ENCODE measurements around the gene TMEM198. TPM values are rescaled to one million over a fixed set of nuclear protein-coding genes. Genes with fewer than 3 reads are reported as not detected.

Gene TMEM198
- total and polyA plus RNA-seq, 9 of the 15 experiments (the other 6 are each of a cell fraction or from before 2014, with no cell fraction given): 0.03 to 3.8 (median 1.0) TPM

DNA sequence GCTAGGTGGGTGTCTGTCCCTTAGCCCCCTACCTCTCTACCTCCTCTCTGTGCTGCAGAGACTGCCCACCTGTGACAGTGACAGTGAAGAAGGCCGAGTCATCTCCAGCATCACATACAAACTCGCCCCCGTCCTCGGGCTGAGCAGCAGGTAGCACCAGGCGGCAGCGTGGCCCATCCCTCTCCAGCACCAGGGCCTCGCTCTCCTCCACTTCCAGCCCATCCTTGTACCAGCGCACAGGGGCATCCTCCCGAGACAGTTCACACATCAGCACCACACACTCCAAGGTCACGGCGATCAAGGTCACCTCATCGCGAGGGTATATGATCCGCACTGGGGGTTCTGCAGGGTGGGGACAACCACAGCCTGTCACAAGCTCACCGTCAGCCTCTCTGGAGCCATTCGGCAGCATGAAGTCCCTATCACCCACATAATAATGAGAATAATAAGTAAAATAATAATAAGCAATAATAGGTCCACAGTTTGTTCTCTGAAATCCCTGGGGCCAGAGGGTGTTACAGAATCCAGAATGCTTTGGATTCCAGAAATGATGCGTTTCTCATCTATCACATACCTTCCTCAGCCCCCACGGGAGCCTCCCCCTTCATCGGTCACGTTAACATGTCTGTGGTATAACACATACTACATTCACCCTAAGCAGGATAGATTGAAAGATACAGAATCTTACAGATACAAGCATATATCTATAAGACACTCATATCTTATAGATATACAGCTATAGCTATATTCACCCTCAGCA is 15.5 kb downstream of the TMEM198 start:
- Histone ChIP-seq H3K4me2 (ENCODE audit: insufficient read depth, low read length) (no peak overlapping the region), H3K27me3 (ENCODE audit: control insufficient read depth in 2 of 2, insufficient read depth in 2 of 2, low read length in 2 of 2) (peaks cover 0 to 8% of the 10 kb centered on the region in 2 experiments; a peak in 3 of 5 replicates), H4K20me1 (replicated peaks; ENCODE audit: control insufficient read depth, insufficient read depth, low read length) (no peaks in the 10 kb centered on the region), H3K4me3 (no peak overlapping the region), H3K9ac (ENCODE audit: insufficient read depth in 1 of 2, low read depth in 2 of 2, low read length in 2 of 2) (no peak overlapping the region; a peak in 1 of 4 replicates), H3K9me3 (replicated peaks; ENCODE audit: control insufficient read depth, insufficient read depth, low read depth, low read length) (no peaks in the 10 kb centered on the region), H3K79me2 (ENCODE audit: control insufficient read depth, insufficient read depth, low read length) (no peaks in the 10 kb centered on the region), H3K36me3 (ENCODE audit: control insufficient read depth, insufficient read depth, low read length) (no peaks in the 10 kb centered on the region), H3K9me1 (ENCODE audit: control insufficient read depth, insufficient read depth, low read length) (no peaks in the 10 kb centered on the region), H3K27ac (ENCODE audit: extremely low read depth, low read depth, low read length) (no peak overlapping the region), H3K4me1 (replicated peaks in 1 of 2; ENCODE audit: control insufficient read depth in 2 of 2, insufficient read depth in 2 of 2, low read length in 2 of 2) (peaks cover 2 to 47% of the 10 kb centered on the region in 2 experiments; a peak in 2 of 5 replicates), H2AFZ (ENCODE audit: low read depth, low read length) (no peak overlapping the region)
- no TSS peak for BruUV-seq (replicated peaks)
- ATAC-seq (no peak), DNase-seq (ENCODE audit: extremely low read depth in 1 of 4, low spot score in 3 of 4) (no peak), FAIRE-seq (no peak)
- intact Hi-C loops (cut with micrococcal nuclease): no loop called here
- CTCF ChIA-PET (ENCODE audit: low intra/inter-chr PET ratio): no interaction called here
- in situ Hi-C loops (cut with MboI): no loop called here
- POLR2A ChIA-PET: interaction anchor here (0.6 to 1.0 kb wide), 3 partner anchors 11 to 69 kb away, joined by 3 to 5 read pairs (median 3); partner anchors contain the start of gene OBSL1
- 34% methylated on average over 9 of the region's 20 CpGs for WGBS (ENCODE audit: insufficient coverage, low coverage, missing lambda C conversion rate)
- TF ChIP-seq SREBF1 (IDR thresholded peaks at IDR 0.05; ENCODE audit: borderline replicate concordance, low read depth, low read length): no peak

DNA sequence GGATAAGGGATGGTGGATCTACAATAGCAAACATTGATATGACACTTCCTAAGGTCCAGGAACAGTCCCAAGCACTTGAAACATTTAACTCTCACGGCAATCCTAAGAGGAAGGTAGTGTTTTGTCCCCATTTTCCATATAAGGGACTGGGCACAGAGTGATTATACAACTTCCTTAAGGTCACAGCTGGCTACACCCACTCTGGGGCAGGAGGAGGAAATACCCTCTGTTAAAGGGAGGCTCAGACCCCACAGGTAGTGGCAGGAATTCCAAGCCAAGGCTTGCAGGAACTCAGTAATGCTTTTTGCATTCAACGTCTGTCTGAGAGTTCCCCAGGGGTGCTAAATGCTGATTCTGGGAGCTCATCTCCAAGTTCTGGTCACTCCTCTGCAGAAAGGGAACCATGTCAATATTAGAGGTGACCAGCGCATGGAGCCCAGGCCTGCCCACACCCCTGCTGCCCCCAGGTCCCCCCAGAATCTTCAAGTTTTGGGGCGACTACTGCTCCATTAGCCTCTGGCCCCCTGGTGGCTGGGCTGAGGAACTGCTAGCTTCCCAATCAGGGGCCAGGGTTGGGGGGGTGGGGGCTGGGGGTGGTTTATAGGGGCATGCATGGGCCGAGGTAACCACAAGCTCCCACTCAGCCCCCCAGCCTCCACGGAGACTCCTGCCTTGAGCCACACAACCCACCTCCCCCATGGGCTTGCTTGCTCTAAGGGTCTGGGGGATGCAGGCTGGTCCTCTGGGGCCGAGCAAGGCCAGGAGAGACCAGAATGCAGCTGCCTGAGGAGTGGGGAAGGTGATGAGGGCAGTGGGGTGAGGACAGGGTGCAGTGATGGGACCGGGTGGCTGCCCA is 16.4 kb downstream of the TMEM198 start:
- H3K79me2 ChIP-seq (ENCODE audit: control insufficient read depth, insufficient read depth, low read length): no peaks in the 10 kb centered on the region
- ChIA-PET POLR2A (interaction anchor here (0.8 to 3.6 kb wide), 3 partner anchors 8 to 12 kb away, joined by 3 to 16 read pairs (median 5); partner anchors contain the start of gene OBSL1), CTCF (ENCODE audit: low intra/inter-chr PET ratio) (no interaction called here)
- no peaks in the 10 kb centered on the region for H4K20me1 ChIP-seq (replicated peaks; ENCODE audit: control insufficient read depth, insufficient read depth, low read length)
- no TSS peak for BruUV-seq (replicated peaks)
- intact Hi-C loops (cut with micrococcal nuclease) (loop anchor here (5.0 kb wide), 1 partner anchor 37 kb away; the partner anchor contains the start of gene STK11IP), in situ Hi-C loops (cut with MboI) (no loop called here)
- ATAC-seq (peak; percentile 72), FAIRE-seq (no peak), DNase-seq (ENCODE audit: extremely low read depth in 1 of 4, low spot score in 3 of 4) (peak in 3 of 4 experiments; percentile 63 to 69 (median 64))
- H3K27me3 ChIP-seq (ENCODE audit: control insufficient read depth in 2 of 2, insufficient read depth in 2 of 2, low read length in 2 of 2): peaks cover 0 to 8% of the 10 kb centered on the region in 2 experiments; a peak in 3 of 5 replicates
- peak overlapping the region; percentile 66 for H2AFZ ChIP-seq (ENCODE audit: low read depth, low read length)
- no peaks in the 10 kb centered on the region for H3K9me1 ChIP-seq (ENCODE audit: control insufficient read depth, insufficient read depth, low read length)
- H3K4me1 ChIP-seq (replicated peaks in 1 of 2; ENCODE audit: control insufficient read depth in 2 of 2, insufficient read depth in 2 of 2, low read length in 2 of 2): peaks cover 2 to 44% of the 10 kb centered on the region in 2 experiments; a peak in 2 of 5 replicates
- no peak overlapping the region for H3K4me3 ChIP-seq
- no peaks in the 10 kb centered on the region for H3K9me3 ChIP-seq (replicated peaks; ENCODE audit: control insufficient read depth, insufficient read depth, low read depth, low read length)
- no peak overlapping the region for H3K4me2 ChIP-seq (ENCODE audit: insufficient read depth, low read length)
- no peak overlapping the region for H3K27ac ChIP-seq (ENCODE audit: extremely low read depth, low read depth, low read length)
- H3K36me3 ChIP-seq (ENCODE audit: control insufficient read depth, insufficient read depth, low read length): no peaks in the 10 kb centered on the region
- no peak overlapping the region for H3K9ac ChIP-seq (ENCODE audit: insufficient read depth in 1 of 2, low read depth in 2 of 2, low read length in 2 of 2)
- 26% methylated on average over 4 of the region's 8 CpGs for WGBS (ENCODE audit: insufficient coverage, low coverage, missing lambda C conversion rate)
- TF ChIP-seq, protein P1, sequence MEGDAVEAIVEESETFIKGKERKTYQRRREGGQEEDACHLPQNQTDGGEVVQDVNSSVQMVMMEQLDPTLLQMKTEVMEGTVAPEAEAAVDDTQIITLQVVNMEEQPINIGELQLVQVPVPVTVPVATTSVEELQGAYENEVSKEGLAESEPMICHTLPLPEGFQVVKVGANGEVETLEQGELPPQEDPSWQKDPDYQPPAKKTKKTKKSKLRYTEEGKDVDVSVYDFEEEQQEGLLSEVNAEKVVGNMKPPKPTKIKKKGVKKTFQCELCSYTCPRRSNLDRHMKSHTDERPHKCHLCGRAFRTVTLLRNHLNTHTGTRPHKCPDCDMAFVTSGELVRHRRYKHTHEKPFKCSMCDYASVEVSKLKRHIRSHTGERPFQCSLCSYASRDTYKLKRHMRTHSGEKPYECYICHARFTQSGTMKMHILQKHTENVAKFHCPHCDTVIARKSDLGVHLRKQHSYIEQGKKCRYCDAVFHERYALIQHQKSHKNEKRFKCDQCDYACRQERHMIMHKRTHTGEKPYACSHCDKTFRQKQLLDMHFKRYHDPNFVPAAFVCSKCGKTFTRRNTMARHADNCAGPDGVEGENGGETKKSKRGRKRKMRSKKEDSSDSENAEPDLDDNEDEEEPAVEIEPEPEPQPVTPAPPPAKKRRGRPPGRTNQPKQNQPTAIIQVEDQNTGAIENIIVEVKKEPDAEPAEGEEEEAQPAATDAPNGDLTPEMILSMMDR (IDR thresholded peaks at IDR 0.05 in 2 of 3, conservative IDR thresholded peaks at IDR 0.05 in 1 of 3; ENCODE audit: insufficient read depth in 2 of 3, low read depth in 1 of 3, low read length in 3 of 3): peak; percentile 39 to 55 (median 51); a peak in 5 of 6 replicates
- TF ChIP-seq MCM3 (IDR thresholded peaks at IDR 0.05) (no peak), STAG1 (CRISPR knock-in tag; IDR thresholded peaks at IDR 0.05; ENCODE audit: borderline replicate concordance) (no peak), ZSCAN29 (IDR thresholded peaks at IDR 0.05) (no peak)
- TF ChIP-seq, protein P2, sequence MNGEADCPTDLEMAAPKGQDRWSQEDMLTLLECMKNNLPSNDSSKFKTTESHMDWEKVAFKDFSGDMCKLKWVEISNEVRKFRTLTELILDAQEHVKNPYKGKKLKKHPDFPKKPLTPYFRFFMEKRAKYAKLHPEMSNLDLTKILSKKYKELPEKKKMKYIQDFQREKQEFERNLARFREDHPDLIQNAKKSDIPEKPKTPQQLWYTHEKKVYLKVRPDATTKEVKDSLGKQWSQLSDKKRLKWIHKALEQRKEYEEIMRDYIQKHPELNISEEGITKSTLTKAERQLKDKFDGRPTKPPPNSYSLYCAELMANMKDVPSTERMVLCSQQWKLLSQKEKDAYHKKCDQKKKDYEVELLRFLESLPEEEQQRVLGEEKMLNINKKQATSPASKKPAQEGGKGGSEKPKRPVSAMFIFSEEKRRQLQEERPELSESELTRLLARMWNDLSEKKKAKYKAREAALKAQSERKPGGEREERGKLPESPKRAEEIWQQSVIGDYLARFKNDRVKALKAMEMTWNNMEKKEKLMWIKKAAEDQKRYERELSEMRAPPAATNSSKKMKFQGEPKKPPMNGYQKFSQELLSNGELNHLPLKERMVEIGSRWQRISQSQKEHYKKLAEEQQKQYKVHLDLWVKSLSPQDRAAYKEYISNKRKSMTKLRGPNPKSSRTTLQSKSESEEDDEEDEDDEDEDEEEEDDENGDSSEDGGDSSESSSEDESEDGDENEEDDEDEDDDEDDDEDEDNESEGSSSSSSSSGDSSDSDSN (IDR thresholded peaks at IDR 0.05; ENCODE audit: borderline replicate concordance in 1 of 2, low read depth in 2 of 2, low read length in 2 of 2): no peak

All from K562 (cell line).